ENCODE measurements around the gene NCOA3. TPM values are rescaled to one million over a fixed set of nuclear protein-coding genes. Genes with fewer than 3 reads are reported as not detected.

Gene NCOA3
- total and polyA plus RNA-seq, 10 of the 15 experiments (the other 5 are each of a cell fraction or from before 2014, with no cell fraction given): 16.9 to 96.2 (median 73.6) TPM

DNA sequence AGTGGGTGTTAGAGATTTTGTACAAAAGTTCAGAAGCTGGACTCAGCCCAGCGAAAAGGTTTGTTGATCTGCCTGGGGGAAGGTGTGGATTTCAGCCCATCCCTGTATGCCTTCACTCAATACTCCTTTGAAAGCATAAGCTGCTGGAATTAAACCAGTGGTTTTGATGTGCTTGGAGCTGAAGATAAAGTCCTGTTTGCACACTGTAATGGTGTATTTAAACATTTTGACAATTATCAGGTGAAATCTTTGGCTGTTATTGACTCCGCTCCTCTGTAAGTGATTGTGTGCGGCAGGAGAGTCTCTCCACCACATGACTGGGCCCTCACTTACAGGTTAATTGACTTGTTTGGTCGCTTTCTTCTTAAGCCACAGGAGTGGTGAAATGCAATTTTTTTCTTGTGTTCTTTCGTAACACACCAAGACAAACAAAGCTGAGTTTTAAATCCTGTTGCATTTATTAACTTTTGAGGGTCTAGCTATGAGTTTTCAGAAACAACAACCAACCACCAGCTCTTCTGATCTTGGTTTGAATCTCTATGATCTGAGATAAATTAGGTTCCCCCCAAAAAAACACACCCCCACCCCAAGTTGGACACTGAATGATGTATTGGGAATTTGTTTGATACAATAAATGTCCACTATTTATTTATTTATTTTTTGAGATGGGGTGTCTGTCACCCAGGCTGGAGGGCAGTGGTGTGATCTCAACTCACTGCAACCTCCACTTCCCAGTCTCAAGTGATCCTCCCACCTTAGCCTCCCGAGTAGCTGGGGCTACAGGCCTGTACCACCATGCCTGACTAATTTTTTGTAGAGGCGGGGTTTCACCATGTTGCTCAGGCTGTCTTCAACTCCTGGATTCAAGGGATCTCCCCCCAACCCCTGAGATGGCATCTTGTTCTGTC lies 46.3 kb upstream of the NCOA3 start:
- Histone ChIP-seq H2AFZ (ENCODE audit: control insufficient read depth, low read depth, low read length) (no peak overlapping the region), H3K4me2 (ENCODE audit: control insufficient read depth, insufficient read depth) (no peak overlapping the region), H3K9ac (ENCODE audit: control insufficient read depth, insufficient read depth, low read length) (no peak overlapping the region), H3K27me3 (replicated peaks in 1 of 2; ENCODE audit: control insufficient read depth in 2 of 2, insufficient read depth in 2 of 2, low read length in 1 of 2) (no peaks in the 10 kb centered on the region), H4K20me1 (ENCODE audit: control insufficient read depth, insufficient read depth) (no peaks in the 10 kb centered on the region), H3K9me3 (replicated peaks; ENCODE audit: control insufficient read depth, insufficient read depth, low read length) (no peaks in the 10 kb centered on the region; the same call in 2 of the 3 replicates), H3K36me3 (ENCODE audit: control insufficient read depth in 2 of 2, insufficient read depth in 2 of 2, low read length in 1 of 2) (no peaks in the 10 kb centered on the region), H3K27ac (ENCODE audit: control insufficient read depth, insufficient read depth) (no peak overlapping the region), H3K4me1 (ENCODE audit: control insufficient read depth, insufficient read depth, low read length) (peaks cover 28% of the 10 kb centered on the region), H3K4me3 (no peak overlapping the region), H3K79me2 (ENCODE audit: control insufficient read depth, insufficient read depth, low read length) (no peaks in the 10 kb centered on the region)
- in situ Hi-C loops (cut with MboI) (no loop called here), intact Hi-C loops (cut with micrococcal nuclease; ENCODE audit: unreplicated experiment) (no loop called here)
- ATAC-seq: no peak
- TF ChIP-seq, protein P1, sequence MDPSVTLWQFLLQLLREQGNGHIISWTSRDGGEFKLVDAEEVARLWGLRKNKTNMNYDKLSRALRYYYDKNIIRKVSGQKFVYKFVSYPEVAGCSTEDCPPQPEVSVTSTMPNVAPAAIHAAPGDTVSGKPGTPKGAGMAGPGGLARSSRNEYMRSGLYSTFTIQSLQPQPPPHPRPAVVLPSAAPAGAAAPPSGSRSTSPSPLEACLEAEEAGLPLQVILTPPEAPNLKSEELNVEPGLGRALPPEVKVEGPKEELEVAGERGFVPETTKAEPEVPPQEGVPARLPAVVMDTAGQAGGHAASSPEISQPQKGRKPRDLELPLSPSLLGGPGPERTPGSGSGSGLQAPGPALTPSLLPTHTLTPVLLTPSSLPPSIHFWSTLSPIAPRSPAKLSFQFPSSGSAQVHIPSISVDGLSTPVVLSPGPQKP (IDR thresholded peaks at IDR 0.05; ENCODE audit: low read depth, low read length): no peak
- TF ChIP-seq BCL11A (IDR thresholded peaks at IDR 0.05; ENCODE audit: low read depth, low read length) (no peak), PML (IDR thresholded peaks at IDR 0.05; ENCODE audit: low read length) (no peak), NFXL1 (IDR thresholded peaks at IDR 0.05; ENCODE audit: borderline replicate concordance) (peak; percentile 89), POLR2AphosphoS2 (IDR thresholded peaks at IDR 0.05; ENCODE audit: low read depth, low read length) (no peak), ETV6 (conservative IDR thresholded peaks at IDR 0.05 in 1 of 2, IDR thresholded peaks at IDR 0.05 in 1 of 2; ENCODE audit: borderline replicate concordance in 1 of 2, low read depth in 1 of 2) (peak in 1 of 2 experiments; percentile 98; a peak in 1 of 4 replicates)
- no peak for FAIRE-seq
- ChIA-PET RAD21 (ENCODE audit: unreplicated experiment) (interaction anchor here (0.9 to 3.6 kb wide), 12 partner anchors 13 to 120 kb away, joined by 3 to 20 read pairs (median 4); no protein-coding TSS in a partner anchor), CTCF (interaction anchor here (0.6 to 2.2 kb wide), 6 partner anchors 12 to 155 kb away, joined by 3 to 9 read pairs (median 4); no protein-coding TSS in a partner anchor), POLR2A (interaction anchor here (0.6 to 3.4 kb wide), 9 partner anchors 9 to 89 kb away, joined by 3 to 23 read pairs (median 5); no protein-coding TSS in a partner anchor), SMC1A (ENCODE audit: uncharacterized antibody, unreplicated experiment) (interaction anchor here (0.5 to 7.7 kb wide), 16 partner anchors 9 to 193 kb away, joined by 3 to 82 read pairs (median 4); partner anchors contain the start of gene NCOA3)
- BruUV-seq (replicated peaks): no TSS peak
- 97% methylated on average over 7 of the region's 7 CpGs for WGBS (ENCODE audit: insufficient coverage, insufficient replicate concordance, low lambda C conversion rate, missing lambda C conversion rate)
- DNase-seq (ENCODE audit: low read depth, low spot score): no peak

Data from GM12878 (cell line).